Measurements from ENCODE around the gene TMEM52.

TMEM52 gene

GRCh38 chr1:1941868-1942752, 23.0 kb upstream of the TMEM52 start:
- TF ChIP-seq, protein P1, sequence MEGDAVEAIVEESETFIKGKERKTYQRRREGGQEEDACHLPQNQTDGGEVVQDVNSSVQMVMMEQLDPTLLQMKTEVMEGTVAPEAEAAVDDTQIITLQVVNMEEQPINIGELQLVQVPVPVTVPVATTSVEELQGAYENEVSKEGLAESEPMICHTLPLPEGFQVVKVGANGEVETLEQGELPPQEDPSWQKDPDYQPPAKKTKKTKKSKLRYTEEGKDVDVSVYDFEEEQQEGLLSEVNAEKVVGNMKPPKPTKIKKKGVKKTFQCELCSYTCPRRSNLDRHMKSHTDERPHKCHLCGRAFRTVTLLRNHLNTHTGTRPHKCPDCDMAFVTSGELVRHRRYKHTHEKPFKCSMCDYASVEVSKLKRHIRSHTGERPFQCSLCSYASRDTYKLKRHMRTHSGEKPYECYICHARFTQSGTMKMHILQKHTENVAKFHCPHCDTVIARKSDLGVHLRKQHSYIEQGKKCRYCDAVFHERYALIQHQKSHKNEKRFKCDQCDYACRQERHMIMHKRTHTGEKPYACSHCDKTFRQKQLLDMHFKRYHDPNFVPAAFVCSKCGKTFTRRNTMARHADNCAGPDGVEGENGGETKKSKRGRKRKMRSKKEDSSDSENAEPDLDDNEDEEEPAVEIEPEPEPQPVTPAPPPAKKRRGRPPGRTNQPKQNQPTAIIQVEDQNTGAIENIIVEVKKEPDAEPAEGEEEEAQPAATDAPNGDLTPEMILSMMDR (conservative IDR thresholded peaks at IDR 0.05; ENCODE audit: control insufficient read depth, insufficient read depth, low read depth, low read length) = no peak
- no peak for DNase-seq (ENCODE audit: low read depth)
- H3K4me3 ChIP-seq (ENCODE audit: control insufficient read depth, low read depth, low read length) = no peak overlapping the region

DNA sequence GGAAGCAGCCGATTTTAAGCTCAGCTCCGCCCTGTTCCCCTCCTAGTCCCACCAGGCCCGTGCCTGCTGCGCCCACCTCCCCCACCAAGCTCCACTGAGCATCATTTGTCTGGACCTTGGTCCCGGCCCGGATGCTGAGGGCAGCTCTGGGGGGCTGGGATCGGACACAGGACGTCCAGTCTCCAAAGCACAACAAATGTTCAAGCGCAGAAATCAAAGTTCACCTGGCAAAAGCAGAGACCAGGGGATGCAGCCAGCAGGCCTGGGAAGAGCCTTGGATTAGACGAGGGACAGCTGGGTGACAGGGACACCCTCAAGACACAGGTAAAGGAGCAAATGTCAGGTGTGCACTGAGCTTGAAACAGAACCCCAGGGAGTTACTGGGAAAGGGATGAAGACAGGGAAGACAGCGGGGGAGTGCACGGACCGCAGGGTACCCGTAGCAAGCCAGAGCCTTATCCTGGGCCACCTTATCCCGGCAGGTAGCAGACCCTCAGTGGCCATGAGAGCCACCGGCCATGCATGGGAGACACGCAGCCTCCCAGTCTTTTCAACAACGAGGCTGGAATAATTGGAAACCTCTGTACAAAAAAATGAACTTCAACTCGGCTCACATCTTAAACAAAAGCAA, 22.2 kb upstream of the TMEM52 start:
- DNase-seq (ENCODE audit: low read depth) = no peak
- TF ChIP-seq, protein P1 (conservative IDR thresholded peaks at IDR 0.05; ENCODE audit: control insufficient read depth, insufficient read depth, low read depth, low read length) = no peak
- H3K4me3 ChIP-seq (ENCODE audit: control insufficient read depth, low read depth, low read length) = no peak overlapping the region

DNA sequence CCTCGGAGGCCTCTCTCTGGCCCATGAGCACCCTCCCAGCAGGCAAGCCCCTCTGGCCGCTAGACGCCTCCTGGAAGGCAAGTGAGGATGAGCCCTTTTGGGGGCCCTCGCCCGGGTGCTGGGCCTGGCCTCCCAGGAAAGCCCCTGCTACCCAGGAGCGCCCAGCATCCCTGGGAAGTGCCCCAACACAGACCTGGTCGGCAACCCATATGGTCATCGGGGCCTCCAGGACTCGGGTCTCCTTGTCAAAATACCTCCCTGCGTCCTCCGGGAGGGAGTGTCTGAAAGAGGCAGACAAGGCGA, 21.0 kb upstream of the TMEM52 start:
- no peak for DNase-seq (ENCODE audit: low read depth)
- no peak overlapping the region for H3K4me3 ChIP-seq (ENCODE audit: control insufficient read depth, low read depth, low read length)
- TF ChIP-seq, protein P1 (conservative IDR thresholded peaks at IDR 0.05; ENCODE audit: control insufficient read depth, insufficient read depth, low read depth, low read length) = no peak

DNA sequence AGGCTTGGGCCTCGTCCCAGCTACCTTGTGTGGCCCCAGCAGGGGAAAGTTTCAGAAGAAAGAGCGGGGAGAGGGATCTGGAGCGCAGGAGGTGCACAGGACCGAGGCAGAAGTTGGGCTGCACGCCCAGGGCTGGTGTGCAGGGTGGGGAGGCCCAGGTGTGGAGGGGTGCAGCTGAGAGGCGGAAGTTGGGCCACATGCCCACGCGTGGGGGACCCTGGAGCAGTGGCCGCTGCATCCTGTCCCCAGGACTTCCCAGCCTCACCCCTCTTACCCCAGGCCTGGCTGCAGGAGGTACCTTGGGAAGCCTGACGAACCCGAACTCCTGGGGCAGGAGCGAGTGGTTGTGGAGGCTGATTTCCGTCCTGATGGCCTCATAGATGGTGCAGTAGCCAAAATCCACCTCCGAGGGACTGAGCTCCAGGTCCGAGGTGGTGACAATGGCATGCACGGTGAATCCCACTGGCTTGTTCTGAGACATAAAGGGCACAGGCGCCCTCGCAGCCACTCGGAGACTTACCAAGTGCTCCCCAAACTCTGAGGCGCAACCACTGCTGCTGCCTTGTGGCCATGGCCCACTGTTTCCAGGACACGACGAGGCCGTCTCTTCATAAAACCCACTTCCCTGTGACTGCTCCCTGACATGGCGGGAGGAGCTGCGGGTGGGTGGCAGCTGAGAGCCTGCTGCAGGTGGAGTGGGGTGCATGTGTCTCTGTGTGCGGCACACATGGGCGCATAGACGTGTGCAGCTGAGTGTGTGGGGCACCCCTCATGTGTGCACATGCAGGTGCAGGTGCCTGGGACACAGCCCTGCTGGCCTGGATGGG, 20.4 kb upstream of the TMEM52 start:
- TF ChIP-seq, protein P1 (conservative IDR thresholded peaks at IDR 0.05; ENCODE audit: control insufficient read depth, insufficient read depth, low read depth, low read length) = no peak
- no peak for DNase-seq (ENCODE audit: low read depth)

DNA sequence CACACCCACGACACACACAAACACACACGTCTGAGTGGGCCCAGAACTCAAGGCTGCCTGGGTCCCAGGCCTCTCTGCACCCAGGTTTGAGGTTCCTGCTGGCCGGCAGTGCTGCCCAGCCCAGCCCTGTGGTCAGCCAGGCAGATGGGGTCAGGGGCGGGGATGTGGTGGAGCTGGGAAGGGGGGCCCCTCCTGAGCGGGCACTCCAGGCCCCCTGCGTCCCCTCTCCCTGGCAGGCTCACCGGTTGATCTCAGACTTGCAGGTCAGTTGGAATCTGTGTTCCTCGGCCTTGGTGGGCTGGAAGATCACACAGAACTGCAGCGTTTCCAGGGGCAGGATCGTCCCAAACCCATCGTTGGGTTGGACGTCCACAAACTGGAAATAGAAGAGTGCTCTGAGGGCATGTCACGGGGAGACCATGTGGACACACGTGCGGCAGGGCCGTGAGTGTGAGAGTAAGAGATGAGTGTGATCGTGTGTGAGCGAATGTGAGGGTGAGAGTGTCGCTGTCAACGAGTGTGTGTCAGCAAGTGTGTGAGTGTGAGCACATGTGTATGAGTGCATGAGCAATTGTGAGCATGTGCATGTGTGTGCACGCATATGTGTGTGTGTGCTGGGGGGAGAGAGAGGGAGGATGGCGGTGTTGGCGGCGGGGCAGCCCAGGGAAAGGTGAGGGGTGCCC, 19.7 kb upstream of the TMEM52 start:
- H3K4me3 ChIP-seq (ENCODE audit: control insufficient read depth, low read depth, low read length) = no peak overlapping the region
- no peak for DNase-seq (ENCODE audit: low read depth)
- TF ChIP-seq, protein P1 (conservative IDR thresholded peaks at IDR 0.05; ENCODE audit: control insufficient read depth, insufficient read depth, low read depth, low read length) = no peak

More for the DNA sequence above, 20.4 kb upstream of the TMEM52 start:
- H3K4me3 ChIP-seq (ENCODE audit: control insufficient read depth, low read depth, low read length) = no peak overlapping the region

GRCh38 chr1:1938276-1938573, 19.1 kb upstream of the TMEM52 start:
- TF ChIP-seq, protein P1 (conservative IDR thresholded peaks at IDR 0.05; ENCODE audit: control insufficient read depth, insufficient read depth, low read depth, low read length) = no peak
- DNase-seq (ENCODE audit: low read depth) = no peak
- no peak overlapping the region for H3K4me3 ChIP-seq (ENCODE audit: control insufficient read depth, low read depth, low read length)

Measured in fibroblast of mammary gland (primary cell).